Activated CD4-positive, alpha-beta T cell treated with anti-CD3 and anti-CD28 coated beads for 24 hours (primary cell): Measurements from ENCODE around the gene SNCG.
"Not testable (repeated sequence)": the region's sequence is repeated elsewhere in the genome, so short reads cannot be mapped to it uniquely, and the experiment has no call there.

Experiments
- DNase-seq, 2 donors: peaks; one replicate each; pipeline ENCODE4 v3.0.0-alpha.2; 2020; ENCODE audit warnings: low read depth in 2 of 2

SNCG gene

GRCh38 chr10:86944907-86945306 is 13.5 kb upstream of the SNCG start:
- DNase-seq: no peak

DNA sequence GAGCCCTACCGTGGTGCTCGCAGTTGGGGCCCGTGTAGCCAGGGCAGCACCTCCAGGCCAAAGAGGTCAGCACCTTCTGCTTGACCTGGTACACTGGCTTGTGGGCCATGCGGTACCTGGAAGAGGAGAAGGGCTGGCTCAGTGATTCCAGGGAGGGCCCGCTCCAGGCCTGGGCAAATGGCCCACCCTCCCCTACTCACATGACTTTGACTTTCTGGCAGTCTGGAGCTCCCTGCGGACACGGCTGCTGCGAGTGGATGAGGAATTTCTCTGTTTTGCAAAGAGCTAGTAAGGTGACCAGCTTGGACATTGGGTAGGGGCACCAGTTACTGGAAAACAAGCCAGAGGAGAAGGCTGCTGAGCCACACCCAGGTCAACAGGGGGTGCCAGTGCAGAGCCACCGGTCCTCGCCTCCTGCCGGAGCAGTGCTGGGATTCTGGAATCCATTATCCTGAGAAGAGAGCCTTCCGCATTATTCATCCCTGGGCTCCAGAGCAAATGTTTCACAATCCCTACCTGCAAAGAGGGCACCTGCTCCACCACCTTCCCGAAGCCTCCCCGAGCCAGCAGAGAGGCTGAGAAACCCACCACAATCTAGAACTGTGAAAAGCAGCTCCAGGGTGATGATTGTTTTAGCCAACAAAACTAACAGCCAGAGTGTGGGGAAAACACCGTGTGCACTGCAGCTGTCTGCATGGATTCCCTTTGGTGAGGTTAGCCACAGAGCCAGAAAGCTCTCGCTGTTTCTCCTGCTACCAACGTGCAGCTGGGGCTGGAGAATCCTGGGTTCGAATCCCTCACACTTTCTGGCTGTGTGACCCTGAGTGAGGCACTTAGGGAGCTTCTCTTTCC is 12.8 kb upstream of the SNCG start:
- no peak for DNase-seq

DNA sequence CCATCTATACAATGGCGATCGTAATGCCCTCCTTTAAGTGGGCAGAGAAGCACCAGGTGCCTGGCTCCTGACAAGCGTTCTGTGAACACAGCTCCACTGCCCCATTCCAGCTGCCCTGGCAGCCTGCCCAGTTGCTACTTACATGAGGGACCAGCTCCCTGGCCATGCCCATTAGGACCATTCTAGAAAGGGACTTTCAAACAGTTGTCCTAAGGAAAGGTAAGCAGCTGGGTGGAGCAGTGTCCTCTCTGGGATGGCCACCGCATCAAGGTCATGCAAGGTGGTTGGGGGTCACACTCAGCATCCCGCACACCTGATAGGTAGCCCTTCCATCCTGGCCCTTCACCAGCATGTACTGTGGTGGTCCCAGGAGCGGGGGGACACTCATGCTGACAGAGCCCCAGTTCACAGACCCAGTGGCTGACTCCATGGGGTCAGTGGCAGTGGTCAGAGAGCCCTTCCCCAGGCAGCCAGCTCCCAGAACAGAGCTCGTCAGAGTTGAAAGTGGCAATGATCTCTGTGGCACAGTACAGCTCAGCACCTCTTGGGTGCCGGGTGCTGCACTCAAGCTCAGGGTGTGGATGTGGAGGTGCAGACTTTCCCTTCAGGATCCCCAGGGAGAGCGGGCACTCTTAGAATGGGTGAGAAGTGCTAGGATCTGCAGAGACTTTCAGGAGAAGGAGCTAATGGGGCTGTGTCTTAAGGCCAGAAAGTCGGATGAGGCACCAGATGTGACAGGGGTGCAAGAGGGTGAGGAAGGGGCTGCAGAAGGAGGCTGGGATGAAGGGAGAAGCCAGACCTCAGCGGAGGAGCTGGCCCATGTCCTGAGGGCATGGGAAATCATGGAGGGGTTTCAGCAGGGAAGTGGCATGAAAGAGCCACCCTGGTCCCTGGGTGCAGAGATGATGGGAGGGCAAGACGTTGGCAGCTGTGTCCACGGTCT is 11.9 kb upstream of the SNCG start:
- no peak for DNase-seq

GRCh38 chr10:86947806-86948205 is 10.6 kb upstream of the SNCG start:
- not testable (repeated sequence) for DNase-seq

DNA sequence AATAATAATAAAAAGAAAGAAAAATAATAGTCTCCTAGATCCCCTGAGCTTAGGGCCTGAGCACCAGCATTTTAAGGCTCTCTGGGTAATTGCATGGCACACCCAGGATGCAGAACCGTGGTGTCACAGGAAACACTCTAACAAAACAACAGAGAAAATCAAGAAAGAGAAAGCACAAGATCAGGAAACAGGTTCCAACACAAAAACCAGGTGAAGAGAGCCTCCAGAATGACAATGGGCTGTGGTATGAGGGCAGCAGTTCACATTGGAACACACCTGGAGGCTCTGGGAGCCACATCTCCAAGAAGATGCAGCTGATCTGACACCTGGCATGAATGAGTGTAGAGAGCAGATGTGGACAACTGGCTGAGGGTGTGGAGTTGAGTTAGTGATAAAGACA is 8.1 kb upstream of the SNCG start:
- DNase-seq: no peak

DNA sequence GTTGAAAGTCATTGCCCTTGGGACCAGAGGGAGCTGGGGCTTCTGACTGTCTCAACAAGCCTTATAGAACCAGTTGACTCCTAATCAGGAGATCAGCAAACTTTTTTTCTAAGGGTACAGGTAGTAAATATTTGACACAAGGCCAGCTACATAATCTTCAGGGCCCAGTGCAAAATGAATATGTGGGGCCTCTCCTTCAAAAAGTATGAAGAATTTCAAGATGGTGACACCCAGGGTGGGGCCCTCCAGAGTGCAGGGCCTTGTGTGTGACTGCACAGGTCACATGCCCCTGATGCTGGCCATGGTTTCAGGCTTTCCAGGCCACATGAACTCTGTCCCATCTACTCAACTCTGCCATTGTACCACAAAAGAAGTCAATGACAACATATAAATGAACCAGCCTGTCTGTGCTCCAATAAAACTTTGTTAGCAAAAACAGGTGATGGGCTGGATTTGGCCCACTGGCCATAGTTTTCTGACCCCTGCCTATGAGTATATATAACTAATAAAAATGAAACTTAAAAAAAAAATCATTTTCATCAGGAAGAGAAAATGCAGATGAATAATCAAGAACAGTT is 7.1 kb upstream of the SNCG start:
- no peak for DNase-seq

- no peak for DNase-seq
These were observed 6.3 kb upstream of the SNCG start for GRCh38 chr10:86952106-86952505.

GRCh38 chr10:86952697-86953096 is 5.7 kb upstream of the SNCG start:
- not testable (repeated sequence) for DNase-seq

GRCh38 chr10:86953747-86954680 is 4.4 kb upstream of the SNCG start:
- DNase-seq: no peak

GRCh38 chr10:86954681-86955500 is 3.5 kb upstream of the SNCG start:
- DNase-seq: no peak

DNA sequence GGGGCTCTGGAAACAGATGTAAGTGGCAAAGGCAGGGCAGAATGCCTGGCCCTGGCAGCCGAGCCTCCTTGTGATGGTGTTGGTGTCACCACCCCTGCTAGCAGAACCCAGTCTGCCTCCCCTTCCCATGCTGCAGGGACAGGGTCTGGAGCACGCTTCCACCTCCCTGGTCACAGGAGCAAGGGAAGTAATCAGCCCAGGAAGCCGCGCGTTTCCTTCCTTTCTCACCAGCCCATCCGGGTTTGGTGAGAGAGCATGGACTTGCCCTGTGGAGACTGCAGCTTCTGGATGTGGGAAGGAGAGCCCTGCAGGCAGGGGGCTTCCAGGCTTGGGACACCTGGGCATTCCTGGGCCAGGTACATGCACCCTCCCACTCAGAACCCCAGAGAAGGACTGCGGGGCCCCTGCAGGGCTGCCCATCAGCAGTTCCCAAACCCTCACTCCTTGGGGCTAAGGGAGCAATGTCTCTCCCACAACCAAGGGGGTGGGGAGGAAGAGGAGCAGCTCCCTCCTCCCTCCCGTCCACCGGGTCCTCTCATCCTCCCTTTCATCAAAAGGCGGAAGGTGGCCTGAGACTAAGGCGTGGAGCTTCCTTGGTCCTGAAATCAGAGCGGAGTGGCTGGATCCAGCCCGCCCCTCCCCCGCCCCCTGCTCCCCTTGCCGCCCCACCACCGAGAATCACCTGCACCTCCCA is 2.8 kb upstream of the SNCG start:
- no peak for DNase-seq

DNA sequence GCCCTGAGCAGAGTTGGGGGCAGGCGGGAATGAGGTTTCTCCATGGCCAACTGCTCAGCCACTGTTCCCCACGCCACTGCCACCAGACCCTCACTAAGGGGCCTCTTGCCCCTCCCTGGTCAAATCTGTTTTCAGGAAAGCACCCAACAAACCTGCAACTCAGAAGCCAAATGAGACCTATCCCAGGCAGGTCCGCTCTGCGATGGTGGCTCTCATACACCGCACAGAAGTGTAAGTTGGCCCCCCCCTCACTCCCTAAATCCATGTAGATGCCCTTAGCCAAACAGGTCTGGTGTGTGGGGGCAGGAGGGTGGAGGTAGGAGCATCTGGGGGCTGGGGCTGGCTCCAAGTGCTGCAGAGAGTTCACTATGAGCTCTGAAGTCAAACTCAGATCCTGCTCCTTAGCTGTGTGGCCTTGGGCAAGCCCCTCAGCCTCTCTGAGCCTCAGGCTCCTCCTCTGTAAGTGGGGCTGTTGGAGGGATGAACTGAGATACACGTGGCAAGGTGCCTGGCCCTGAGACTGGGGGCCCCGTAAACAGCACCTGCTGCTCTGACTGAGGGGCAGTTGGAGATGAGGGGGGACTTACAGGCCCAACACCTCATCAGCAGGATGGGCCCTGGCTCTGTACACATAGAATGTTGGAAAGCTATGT is 2.1 kb upstream of the SNCG start:
- no peak for DNase-seq

DNA sequence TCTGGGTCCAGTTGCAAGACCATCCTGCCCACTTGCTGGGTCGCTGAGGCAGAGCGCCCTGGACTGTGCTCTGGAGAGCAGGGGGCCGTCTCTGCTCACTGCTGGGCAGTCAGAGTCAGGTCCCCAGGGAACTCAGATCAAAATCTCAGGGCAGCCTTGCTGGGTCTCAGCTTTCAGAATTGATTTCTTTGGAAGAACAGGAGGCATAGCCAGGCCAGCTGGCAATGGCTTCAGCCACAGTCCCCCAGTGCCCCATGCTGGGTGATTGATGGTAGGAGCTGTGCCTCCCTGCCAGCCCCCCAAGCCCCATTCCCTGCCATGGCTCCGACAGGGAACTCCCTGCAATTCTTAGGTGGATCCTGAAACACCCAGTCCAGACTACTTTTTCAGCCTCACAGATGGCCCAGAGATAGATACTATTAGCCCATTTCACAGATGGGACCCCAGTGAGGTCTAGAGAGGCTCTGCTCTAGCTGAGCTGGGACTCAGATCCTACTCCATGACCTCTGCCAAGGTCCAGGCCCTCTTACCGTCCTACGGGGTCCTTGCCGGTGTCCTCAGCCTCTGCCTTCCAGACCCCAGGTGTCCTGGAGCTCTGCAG is 1.5 kb upstream of the SNCG start:
- DNase-seq: no peak

DNA sequence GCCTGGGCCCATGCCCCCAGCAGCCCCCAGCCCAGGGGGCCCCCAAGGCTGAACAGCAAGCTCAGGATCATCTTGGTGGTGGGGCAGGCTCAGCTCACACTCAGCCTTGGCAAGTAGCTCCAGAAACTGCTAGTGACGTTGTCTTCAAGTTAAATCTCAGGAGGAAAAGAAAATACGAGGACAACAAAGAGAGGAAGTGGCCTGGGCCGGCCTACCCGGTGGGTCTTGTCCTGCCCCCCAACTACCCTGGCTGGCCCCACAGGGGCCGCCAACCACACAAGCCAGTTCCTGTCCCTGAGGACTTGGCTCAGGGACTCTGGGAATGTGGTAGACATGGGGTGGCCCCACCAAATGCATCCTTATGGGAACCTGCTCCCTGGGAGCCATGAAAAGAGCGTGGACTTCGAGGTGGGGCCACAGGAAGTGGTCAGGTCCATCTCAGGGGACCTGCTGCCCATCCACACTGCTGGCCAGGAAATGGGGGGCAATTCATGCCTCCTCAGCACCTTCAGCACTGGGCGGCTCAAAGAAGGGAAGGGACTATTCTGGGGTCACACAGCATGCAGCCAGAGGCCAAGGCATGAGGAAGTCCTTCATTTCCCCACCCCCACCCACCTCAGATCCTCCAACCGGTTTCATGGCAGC is 806 bp upstream of the SNCG start, which contains the start of gene MMRN2:
Gene MMRN2 (minus strand): TSS at position 145 of the 645 bp plus-strand sequence. CDS start 74 bp downstream, at position 71.
- DNase-seq: no peak

DNA sequence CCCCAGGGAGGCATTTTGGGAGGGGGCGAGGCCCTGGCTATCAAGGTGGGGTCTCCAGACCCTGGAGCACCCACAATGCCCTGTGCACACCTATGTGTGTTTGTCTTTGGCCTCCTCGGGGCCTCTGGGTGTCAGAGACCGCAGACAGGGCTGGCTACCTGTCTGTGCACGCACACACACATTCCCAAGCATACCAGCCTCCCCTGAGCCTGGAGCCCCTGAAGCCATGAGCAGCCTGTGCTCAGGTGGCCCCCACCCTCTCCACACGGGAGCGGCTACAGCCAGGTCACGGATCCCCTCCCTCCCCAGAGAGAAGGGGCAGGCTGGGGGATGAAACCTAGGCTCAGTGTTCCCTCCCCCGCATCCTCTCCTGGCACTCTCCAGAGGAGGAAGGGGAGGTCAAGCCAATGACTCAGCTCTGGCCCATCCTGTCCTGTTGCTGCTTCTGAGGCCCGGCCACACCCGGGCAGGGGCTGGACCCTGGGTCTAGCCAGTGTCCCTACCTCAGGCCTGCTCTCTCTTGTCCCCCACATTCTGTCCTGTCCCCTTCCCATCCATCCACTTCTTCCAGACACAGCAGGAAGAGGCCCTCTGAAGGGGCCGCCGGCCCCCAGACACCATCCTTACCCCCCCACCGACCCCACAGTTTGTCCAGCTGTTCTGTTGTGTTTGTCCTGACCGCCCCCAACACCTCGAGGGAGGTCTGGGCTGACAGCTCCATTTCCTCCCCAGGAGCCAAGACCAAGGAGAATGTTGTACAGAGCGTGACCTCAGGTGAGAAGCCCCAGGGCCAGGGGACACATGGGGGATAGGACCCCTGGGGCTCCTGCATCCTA is 720 bp downstream of the SNCG start:
- no peak for DNase-seq

- no peak for DNase-seq
These were observed 1.3 kb downstream of the SNCG start for GRCh38 chr10:86959737-86960002.

DNA sequence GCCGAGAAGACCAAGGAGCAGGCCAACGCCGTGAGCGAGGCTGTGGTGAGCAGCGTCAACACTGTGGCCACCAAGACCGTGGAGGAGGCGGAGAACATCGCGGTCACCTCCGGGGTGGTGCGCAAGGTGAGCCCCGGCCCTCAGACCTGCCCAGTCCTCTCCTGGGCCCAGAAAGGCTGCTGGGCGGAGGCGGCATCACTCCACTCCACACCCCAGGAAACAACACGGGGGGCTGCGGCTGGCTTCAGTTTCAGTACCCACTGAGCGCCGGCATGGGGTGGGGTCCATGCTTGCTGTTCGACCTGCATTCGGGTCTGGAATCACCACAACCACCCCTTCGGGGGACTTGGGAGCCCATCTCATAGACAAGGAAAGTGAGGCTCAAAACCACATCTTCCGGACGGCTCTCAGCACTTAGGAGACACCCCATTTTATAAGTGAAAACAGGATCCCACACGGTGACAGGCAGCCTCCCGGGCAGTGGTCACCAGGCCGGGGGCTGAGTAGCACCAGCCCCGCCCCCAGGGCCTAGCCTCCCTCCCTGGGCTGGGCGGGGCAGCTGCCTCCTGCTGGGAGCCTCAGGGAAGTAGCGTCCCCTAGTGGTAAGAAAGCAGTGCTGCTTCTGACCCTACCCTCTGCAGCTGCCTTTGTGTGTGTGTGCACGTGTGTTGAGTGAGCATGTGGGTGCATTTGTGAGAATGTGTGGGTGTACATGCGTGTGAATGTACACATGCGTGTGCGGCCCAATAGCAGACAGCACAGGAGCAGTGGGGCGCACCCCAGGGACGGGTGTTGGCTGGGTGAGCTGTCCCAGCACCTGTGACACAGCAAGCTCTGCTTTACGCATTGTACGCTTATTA is 1.8 kb downstream of the SNCG start:
- no peak for DNase-seq
